ENCODE data around the gene CFH.

- TF ChIP-seq, protein P1, sequence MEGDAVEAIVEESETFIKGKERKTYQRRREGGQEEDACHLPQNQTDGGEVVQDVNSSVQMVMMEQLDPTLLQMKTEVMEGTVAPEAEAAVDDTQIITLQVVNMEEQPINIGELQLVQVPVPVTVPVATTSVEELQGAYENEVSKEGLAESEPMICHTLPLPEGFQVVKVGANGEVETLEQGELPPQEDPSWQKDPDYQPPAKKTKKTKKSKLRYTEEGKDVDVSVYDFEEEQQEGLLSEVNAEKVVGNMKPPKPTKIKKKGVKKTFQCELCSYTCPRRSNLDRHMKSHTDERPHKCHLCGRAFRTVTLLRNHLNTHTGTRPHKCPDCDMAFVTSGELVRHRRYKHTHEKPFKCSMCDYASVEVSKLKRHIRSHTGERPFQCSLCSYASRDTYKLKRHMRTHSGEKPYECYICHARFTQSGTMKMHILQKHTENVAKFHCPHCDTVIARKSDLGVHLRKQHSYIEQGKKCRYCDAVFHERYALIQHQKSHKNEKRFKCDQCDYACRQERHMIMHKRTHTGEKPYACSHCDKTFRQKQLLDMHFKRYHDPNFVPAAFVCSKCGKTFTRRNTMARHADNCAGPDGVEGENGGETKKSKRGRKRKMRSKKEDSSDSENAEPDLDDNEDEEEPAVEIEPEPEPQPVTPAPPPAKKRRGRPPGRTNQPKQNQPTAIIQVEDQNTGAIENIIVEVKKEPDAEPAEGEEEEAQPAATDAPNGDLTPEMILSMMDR (IDR thresholded peaks at IDR 0.05), result no peak
- TF ChIP-seq POLR2A (IDR thresholded peaks at IDR 0.05), result no peak
Measured at GRCh38 chr1:196660272-196660671, 8.4 kb downstream of the CFH start.
